ENCODE measurements around the gene NOVA2. TPM values are rescaled to one million over a fixed set of nuclear protein-coding genes. Genes with fewer than 3 reads are reported as not detected.

The NOVA2 gene
- total and polyA plus RNA-seq, 9 of the 15 experiments (the other 6 are each of a cell fraction or from before 2014, with no cell fraction given) = not detected

GRCh38 chr19:45902651-45903625 is 70.7 kb downstream of the NOVA2 start (continued):
- TF ChIP-seq UBTF (IDR thresholded peaks at IDR 0.05; ENCODE audit: borderline replicate concordance in 1 of 2, low read depth in 2 of 2, low read length in 2 of 2) = no peak
- peak; percentile 87; the same call in 1 of the 2 replicates for TF ChIP-seq ERF (CRISPR knock-in tag; IDR thresholded peaks at IDR 0.05)
- TF ChIP-seq TRIM24 (IDR thresholded peaks at IDR 0.05) = no peak
- no peak for TF ChIP-seq HSF4 (CRISPR knock-in tag; IDR thresholded peaks at IDR 0.05; ENCODE audit: borderline replicate concordance)
- no peak for TF ChIP-seq EP300 (IDR thresholded peaks at IDR 0.05; ENCODE audit: low read length)
- TF ChIP-seq GMEB1 (CRISPR knock-in tag; IDR thresholded peaks at IDR 0.05) = 0 out of 2 replicates have a peak, but pooled peaks have one; percentile 6
- no peak for TF ChIP-seq ZNF217 (CRISPR knock-in tag; IDR thresholded peaks at IDR 0.05)
- no peak for TF ChIP-seq NFYB (IDR thresholded peaks at IDR 0.05; ENCODE audit: extremely low read depth, insufficient read length)
- no peak for TF ChIP-seq MITF (IDR thresholded peaks at IDR 0.05)
- no peak for TF ChIP-seq CEBPZ (IDR thresholded peaks at IDR 0.05; ENCODE audit: borderline replicate concordance, low read depth, low read length)
- TF ChIP-seq RFX1 (IDR thresholded peaks at IDR 0.05) = peak; percentile 95
- no peak for TF ChIP-seq KHSRP (IDR thresholded peaks at IDR 0.05)
- no peak for TF ChIP-seq PRPF4 (IDR thresholded peaks at IDR 0.05; ENCODE audit: insufficient read depth, low read depth, low read length, poor library complexity, severe bottlenecking)
- TF ChIP-seq POU5F1 (IDR thresholded peaks at IDR 0.05; ENCODE audit: borderline replicate concordance, low read depth, low read length, partially characterized antibody) = peak; percentile 57
- TF ChIP-seq CCAR2 (IDR thresholded peaks at IDR 0.05; ENCODE audit: low read depth, low read length) = no peak
- TF ChIP-seq ELK1 (CRISPR knock-in tag; IDR thresholded peaks at IDR 0.05) = no peak
